GM12874 (cell line): ENCODE measurements around the gene SLC17A2.

Experiments used
- CTCF ChIP-seq: IDR thresholded peaks from 2 replicates; pipeline ENCODE4 v1.5.1; 2011; ENCODE audit warnings: low read depth, mild to moderate bottlenecking, control low read depth, low read length, moderate library complexity; ENCODE audit not compliant: insufficient read depth

SLC17A2 gene

GRCh38 chr6:25913741-25914140 lies 16.8 kb downstream of the SLC17A2 start:
- no peak for TF ChIP-seq CTCF

GRCh38 chr6:25911351-25911750 lies 19.1 kb downstream of the SLC17A2 start:
- TF ChIP-seq CTCF, result no peak

- TF ChIP-seq CTCF, result no peak
These were observed 22.9 kb downstream of the SLC17A2 start for GRCh38 chr6:25907475-25908014.

GRCh38 chr6:25903467-25904099 lies 26.9 kb downstream of the SLC17A2 start:
- no peak for TF ChIP-seq CTCF

- TF ChIP-seq CTCF, result no peak
These were observed 28.4 kb downstream of the SLC17A2 start for GRCh38 chr6:25902071-25902470.

GRCh38 chr6:25900843-25901242 lies 29.6 kb downstream of the SLC17A2 start:
- no peak for TF ChIP-seq CTCF

GRCh38 chr6:25899580-25900408 lies 30.7 kb downstream of the SLC17A2 start:
- no peak for TF ChIP-seq CTCF
